DOHH2 (cell line): Measurements from ENCODE around the gene TMEM30B.

Experiments
- EZH2phosphoT487 ChIP-seq: fragments of 200-600 bp; sonication (generic); IDR thresholded peaks from 2 replicates; pipeline ENCODE4 v1.6.1; 2017; ENCODE audit warnings: borderline replicate concordance, mild to moderate bottlenecking, antibody characterized with exemption, low read length, moderate library complexity, mixed read lengths
- TF ChIP-seq, protein P1 (sequence below): fragments of 200-600 bp; sonication (generic); IDR thresholded peaks from one replicate; pipeline ENCODE4 v1.5.1; 2014; ENCODE audit warnings: antibody characterized with exemption, mild to moderate bottlenecking, low read depth, low read length; ENCODE audit not compliant: poor library complexity, severe bottlenecking

DNA sequence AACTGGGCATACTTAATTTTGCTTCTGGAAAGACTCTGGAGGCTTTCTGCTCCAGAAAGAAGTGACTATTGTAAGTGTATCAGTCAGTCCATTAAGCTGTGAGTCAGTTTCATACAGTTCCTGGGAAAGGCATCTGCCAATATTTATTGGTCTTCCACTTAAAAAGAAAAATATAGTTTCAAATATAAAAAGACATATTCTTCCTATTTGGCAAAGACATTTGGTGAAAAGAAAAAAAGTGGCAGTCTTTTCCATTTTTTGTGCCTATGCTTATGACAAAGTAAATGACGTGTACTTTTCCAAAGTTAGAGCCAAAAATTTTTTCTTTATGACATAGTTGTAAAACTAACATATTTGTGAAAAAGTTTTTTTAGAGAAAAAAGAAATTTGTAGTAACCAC is 12.3 kb downstream of the TMEM30B start:
- TF ChIP-seq, protein P1, sequence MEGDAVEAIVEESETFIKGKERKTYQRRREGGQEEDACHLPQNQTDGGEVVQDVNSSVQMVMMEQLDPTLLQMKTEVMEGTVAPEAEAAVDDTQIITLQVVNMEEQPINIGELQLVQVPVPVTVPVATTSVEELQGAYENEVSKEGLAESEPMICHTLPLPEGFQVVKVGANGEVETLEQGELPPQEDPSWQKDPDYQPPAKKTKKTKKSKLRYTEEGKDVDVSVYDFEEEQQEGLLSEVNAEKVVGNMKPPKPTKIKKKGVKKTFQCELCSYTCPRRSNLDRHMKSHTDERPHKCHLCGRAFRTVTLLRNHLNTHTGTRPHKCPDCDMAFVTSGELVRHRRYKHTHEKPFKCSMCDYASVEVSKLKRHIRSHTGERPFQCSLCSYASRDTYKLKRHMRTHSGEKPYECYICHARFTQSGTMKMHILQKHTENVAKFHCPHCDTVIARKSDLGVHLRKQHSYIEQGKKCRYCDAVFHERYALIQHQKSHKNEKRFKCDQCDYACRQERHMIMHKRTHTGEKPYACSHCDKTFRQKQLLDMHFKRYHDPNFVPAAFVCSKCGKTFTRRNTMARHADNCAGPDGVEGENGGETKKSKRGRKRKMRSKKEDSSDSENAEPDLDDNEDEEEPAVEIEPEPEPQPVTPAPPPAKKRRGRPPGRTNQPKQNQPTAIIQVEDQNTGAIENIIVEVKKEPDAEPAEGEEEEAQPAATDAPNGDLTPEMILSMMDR = no peak
- no peak for TF ChIP-seq EZH2phosphoT487
